Measurements from ENCODE around the gene HOOK1. TPM values are rescaled to one million over a fixed set of nuclear protein-coding genes. Genes with fewer than 3 reads are reported as not detected.

HOOK1 gene
- polyA plus RNA-seq, 1 donor (not counting 4 experiments of a cell fraction or from before 2014, with no cell fraction given), result 12.7 TPM

DNA sequence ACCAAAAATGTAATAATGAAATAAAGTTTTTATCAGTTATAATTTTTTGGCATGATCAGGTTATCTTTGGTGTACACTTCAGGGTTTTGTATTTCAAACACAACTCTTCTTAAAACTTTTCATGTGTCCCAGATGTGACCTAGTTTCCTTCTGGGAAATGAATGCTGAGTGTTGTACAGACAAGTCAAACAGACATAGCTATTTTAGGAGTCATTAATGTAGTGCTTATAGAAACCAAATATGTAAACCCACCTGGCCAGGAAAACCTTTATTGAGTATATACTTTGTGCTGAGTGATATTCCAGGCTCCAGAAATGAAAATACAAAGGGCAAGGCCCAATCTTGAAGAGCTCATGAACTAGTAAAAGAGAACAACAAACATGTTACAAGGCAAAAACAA lies 25.9 kb upstream of the HOOK1 start:
- TF ChIP-seq, protein P1, sequence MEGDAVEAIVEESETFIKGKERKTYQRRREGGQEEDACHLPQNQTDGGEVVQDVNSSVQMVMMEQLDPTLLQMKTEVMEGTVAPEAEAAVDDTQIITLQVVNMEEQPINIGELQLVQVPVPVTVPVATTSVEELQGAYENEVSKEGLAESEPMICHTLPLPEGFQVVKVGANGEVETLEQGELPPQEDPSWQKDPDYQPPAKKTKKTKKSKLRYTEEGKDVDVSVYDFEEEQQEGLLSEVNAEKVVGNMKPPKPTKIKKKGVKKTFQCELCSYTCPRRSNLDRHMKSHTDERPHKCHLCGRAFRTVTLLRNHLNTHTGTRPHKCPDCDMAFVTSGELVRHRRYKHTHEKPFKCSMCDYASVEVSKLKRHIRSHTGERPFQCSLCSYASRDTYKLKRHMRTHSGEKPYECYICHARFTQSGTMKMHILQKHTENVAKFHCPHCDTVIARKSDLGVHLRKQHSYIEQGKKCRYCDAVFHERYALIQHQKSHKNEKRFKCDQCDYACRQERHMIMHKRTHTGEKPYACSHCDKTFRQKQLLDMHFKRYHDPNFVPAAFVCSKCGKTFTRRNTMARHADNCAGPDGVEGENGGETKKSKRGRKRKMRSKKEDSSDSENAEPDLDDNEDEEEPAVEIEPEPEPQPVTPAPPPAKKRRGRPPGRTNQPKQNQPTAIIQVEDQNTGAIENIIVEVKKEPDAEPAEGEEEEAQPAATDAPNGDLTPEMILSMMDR (optimal IDR thresholded peaks at IDR 0.05 in 1 of 3, IDR thresholded peaks at IDR 0.05 in 1 of 3, conservative IDR thresholded peaks at IDR 0.05 in 1 of 3; ENCODE audit: extremely low read depth in 1 of 3, insufficient read depth in 2 of 3, low read length in 3 of 3), result no peak
- no peak for TF ChIP-seq EZH2 (IDR thresholded peaks at IDR 0.05; ENCODE audit: low read length)
- no peak overlapping the region for H3K27ac ChIP-seq (ENCODE audit: control insufficient read depth, insufficient read depth, low read length)
- H3K4me2 ChIP-seq (ENCODE audit: control insufficient read depth, extremely low read depth, insufficient read depth, low read depth, low read length), result no peak overlapping the region
- H3K36me3 ChIP-seq (ENCODE audit: control insufficient read depth in 2 of 2, extremely low read depth in 1 of 2, insufficient read depth in 2 of 2, low read length in 2 of 2), result no peaks in the 10 kb centered on the region
- no peaks in the 10 kb centered on the region for H3K79me2 ChIP-seq (ENCODE audit: control insufficient read depth, insufficient read depth, low read length)
- no peaks in the 10 kb centered on the region for H3K9me1 ChIP-seq (ENCODE audit: control insufficient read depth, extremely low read depth, insufficient read depth, low read length)
- no peak for FAIRE-seq
- H3K27me3 ChIP-seq (ENCODE audit: control insufficient read depth, extremely low read depth, insufficient read depth, low read length), result no peaks in the 10 kb centered on the region
- no peak overlapping the region for H2AFZ ChIP-seq (ENCODE audit: control insufficient read depth, low read length)
- no peaks in the 10 kb centered on the region for H3K4me1 ChIP-seq (ENCODE audit: control insufficient read depth, extremely low read depth, insufficient read depth, low read length)
- no peak for DNase-seq (ENCODE audit: low read depth, low spot score)
- dilution Hi-C loops (cut with MboI; ENCODE audit: extremely low pct_ligation_motif_present, low sequenced_read_pairs), result no loop called here
- H3K9me3 ChIP-seq (ENCODE audit: control insufficient read depth, low read depth, low read length), result no peaks in the 10 kb centered on the region
- H4K20me1 ChIP-seq (ENCODE audit: control insufficient read depth, extremely low read depth, insufficient read depth, low read length), result no peaks in the 10 kb centered on the region
- no peak overlapping the region for H3K4me3 ChIP-seq (ENCODE audit: control insufficient read depth in 2 of 3, extremely low read depth in 1 of 3, insufficient read depth in 2 of 3, low read depth in 1 of 3, low read length in 3 of 3)
- H3K9ac ChIP-seq (ENCODE audit: control insufficient read depth, extremely low read depth, insufficient read depth, low read length), result no peak overlapping the region

DNA sequence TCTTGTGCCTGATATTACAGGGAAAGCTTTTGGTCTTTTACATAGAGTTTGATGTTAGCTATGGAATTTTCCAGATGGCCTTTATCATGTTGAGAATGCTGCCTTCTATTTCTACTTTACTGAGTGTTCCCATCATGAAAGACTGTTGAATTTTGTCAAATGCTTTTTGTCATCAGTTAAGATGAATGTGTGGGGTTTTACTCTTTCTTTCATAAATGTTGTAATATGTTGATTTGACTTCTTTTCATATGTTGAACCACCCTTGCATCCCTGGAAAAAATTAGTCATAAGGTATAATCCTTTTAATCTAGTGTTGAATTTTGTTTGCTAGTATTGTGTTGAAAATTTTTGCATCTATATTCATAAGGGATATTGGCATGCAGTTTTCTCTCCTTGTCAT lies 16.1 kb upstream of the HOOK1 start:
- TF ChIP-seq, protein P1 (optimal IDR thresholded peaks at IDR 0.05 in 1 of 3, IDR thresholded peaks at IDR 0.05 in 1 of 3, conservative IDR thresholded peaks at IDR 0.05 in 1 of 3; ENCODE audit: extremely low read depth in 1 of 3, insufficient read depth in 2 of 3, low read length in 3 of 3), result no peak
- FAIRE-seq (no peak), DNase-seq (ENCODE audit: low read depth, low spot score) (no peak)
- H3K4me3 ChIP-seq (ENCODE audit: control insufficient read depth in 2 of 3, extremely low read depth in 1 of 3, insufficient read depth in 2 of 3, low read depth in 1 of 3, low read length in 3 of 3), result no peak overlapping the region
- dilution Hi-C loops (cut with MboI; ENCODE audit: extremely low pct_ligation_motif_present, low sequenced_read_pairs), result no loop called here
- H3K27me3 ChIP-seq (ENCODE audit: control insufficient read depth, extremely low read depth, insufficient read depth, low read length), result no peaks in the 10 kb centered on the region
- H3K27ac ChIP-seq (ENCODE audit: control insufficient read depth, insufficient read depth, low read length), result no peak overlapping the region
- H3K9ac ChIP-seq (ENCODE audit: control insufficient read depth, extremely low read depth, insufficient read depth, low read length), result no peak overlapping the region
- H3K79me2 ChIP-seq (ENCODE audit: control insufficient read depth, insufficient read depth, low read length), result no peaks in the 10 kb centered on the region
- H3K4me1 ChIP-seq (ENCODE audit: control insufficient read depth, extremely low read depth, insufficient read depth, low read length), result no peaks in the 10 kb centered on the region
- H3K9me1 ChIP-seq (ENCODE audit: control insufficient read depth, extremely low read depth, insufficient read depth, low read length), result no peaks in the 10 kb centered on the region
- no peaks in the 10 kb centered on the region for H3K36me3 ChIP-seq (ENCODE audit: control insufficient read depth in 2 of 2, extremely low read depth in 1 of 2, insufficient read depth in 2 of 2, low read length in 2 of 2)
- H2AFZ ChIP-seq (ENCODE audit: control insufficient read depth, low read length), result no peak overlapping the region
- H3K9me3 ChIP-seq (ENCODE audit: control insufficient read depth, low read depth, low read length), result no peaks in the 10 kb centered on the region
- no peaks in the 10 kb centered on the region for H4K20me1 ChIP-seq (ENCODE audit: control insufficient read depth, extremely low read depth, insufficient read depth, low read length)
- H3K4me2 ChIP-seq (ENCODE audit: control insufficient read depth, extremely low read depth, insufficient read depth, low read depth, low read length), result no peak overlapping the region

All from keratinocyte (primary cell).